ENCODE results near the gene HK1. TPM values are rescaled to one million over a fixed set of nuclear protein-coding genes. Genes with fewer than 3 reads are reported as not detected.
A peak's percentile ranks its signal among the peaks of the same experiment; 100 is the strongest.

The HK1 gene
- polyA plus RNA-seq, 1 donor from 2014 or later: 88.6 TPM

DNA sequence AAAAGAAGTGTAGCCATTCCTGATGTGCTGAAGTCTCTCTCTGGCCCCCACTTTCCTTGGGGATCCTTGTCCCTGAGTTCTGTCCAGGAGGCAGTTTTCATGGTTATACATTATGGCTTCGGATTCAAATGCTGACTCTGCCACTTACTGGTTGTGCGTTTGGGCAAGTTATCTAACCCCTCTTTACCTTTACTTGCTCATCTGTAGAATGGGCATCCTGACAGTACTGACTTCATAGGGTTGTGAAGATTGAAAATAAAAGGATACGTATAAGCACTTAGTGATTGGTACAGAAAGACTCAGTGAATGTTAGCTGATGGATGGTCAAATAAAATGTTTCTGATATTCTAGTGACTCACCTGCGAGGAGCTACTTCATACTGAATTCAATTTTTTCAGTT lies 73.3 kb downstream of the HK1 start:
- no peak overlapping the region for H3K4me3 Mint-ChIP-seq
- H3K4me1 Mint-ChIP-seq: peaks cover 22 to 30% (median 26%) of the 10 kb centered on the region in 3 donors
- H3K27me3 Mint-ChIP-seq: no peaks in the 10 kb centered on the region
- peak overlapping the region in 1 of 3 donors; percentile 43 for H3K27ac Mint-ChIP-seq
- H3K36me3 Mint-ChIP-seq: peaks cover 2% of the 10 kb centered on the region
- no peaks in the 10 kb centered on the region for H3K9me3 Mint-ChIP-seq

DNA sequence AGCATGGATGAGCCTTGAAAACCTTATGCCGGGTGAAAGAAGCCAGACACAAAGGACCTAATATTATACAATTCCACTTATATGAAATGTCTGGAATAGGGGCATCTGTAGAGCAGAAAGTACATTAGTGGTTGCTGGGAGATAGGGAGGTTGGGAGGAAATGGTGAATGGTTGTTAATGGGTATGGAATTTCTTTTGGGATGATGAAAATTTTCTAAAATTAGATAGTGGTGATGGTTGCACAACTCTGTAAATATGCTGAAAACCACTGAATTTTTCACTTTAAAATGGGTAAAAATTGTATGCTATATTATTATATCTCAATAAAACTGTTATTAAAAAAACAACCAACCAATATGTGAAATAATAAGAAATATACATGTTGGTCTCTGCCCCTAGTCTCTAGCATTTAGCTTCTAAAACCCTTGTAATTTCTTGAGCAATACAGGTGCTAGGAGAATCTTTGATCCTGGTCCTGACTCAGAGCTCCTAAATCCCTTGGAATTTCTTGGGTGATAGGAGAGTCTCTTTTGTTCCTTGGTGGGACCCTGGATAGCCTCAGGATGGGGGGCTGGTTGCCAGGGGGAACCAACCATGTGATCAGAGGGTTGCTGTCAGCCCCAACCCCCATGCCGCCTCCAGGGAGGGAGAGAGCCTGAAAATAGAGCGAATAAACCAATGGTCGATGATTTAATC lies 74.4 kb downstream of the HK1 start:
- Mint-ChIP-seq H3K27ac (peak overlapping the region in 1 of 3 donors; percentile 82), H3K4me1 (peaks cover 19 to 25% (median 20%) of the 10 kb centered on the region in 3 donors), H3K4me3 (no peak overlapping the region)

DNA sequence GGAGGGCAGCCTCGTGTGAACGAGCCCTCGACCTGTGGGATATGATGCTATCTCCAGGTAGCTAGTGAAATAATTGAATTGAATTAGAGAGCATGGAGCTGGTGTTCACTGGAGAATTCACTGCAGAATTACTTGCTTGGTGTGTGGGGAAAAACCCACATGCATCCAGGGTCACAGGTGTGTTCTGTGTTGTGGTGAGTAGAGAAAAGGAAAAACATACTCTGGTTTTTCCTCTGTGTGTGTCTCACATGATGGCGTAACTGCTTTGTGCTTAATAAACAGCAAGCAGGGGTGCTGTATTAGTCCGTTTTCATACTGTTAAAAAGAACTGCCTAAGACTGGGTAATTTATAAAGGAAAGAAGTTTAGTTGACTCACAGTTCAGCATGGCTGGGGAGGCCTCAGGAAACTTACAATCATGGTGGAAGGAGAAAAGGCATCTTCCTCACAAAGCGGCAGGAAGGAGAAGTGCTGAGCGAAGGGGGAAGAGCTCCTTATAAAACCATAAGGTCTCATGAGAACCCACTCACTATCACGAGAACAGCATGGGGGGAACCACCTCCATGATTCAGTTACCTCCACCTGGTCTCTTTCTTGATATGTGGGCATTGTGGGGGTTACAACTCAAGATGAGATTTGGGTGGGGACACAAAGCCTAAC lies 75.8 kb downstream of the HK1 start:
- Mint-ChIP-seq H3K27me3 (no peaks in the 10 kb centered on the region), H3K4me1 (peaks cover 17 to 18% (median 18%) of the 10 kb centered on the region in 3 donors), H3K4me3 (no peak overlapping the region), H3K36me3 (peaks cover 6% of the 10 kb centered on the region), H3K27ac (no peak overlapping the region), H3K9me3 (no peaks in the 10 kb centered on the region)

More for the DNA sequence above, 74.4 kb downstream of the HK1 start:
- H3K36me3 Mint-ChIP-seq: peaks cover 2% of the 10 kb centered on the region
- no peaks in the 10 kb centered on the region for H3K27me3 Mint-ChIP-seq
- no peaks in the 10 kb centered on the region for H3K9me3 Mint-ChIP-seq

DNA sequence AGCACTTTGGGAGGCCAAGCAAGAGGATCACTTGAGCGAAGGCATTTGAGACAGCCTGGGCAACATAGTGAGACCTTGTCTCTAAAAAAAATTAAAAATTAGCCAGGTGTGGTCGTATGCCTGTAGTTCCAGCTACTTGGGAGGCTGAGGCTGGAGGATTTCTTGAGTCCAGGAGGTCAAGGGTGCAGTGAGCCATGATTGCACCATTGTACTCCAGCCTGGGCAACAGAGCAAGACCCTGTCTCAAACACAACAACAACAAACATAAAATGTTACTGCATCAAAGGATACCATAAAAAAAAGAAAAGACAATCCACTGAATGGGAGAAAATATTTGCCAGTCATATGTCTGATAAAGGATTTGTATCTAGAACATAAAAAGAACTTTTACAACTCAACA lies 77.9 kb downstream of the HK1 start:
- Mint-ChIP-seq H3K4me1 (peaks cover 16 to 23% (median 21%) of the 10 kb centered on the region in 3 donors), H3K36me3 (peaks cover 9% of the 10 kb centered on the region), H3K27me3 (no peaks in the 10 kb centered on the region), H3K9me3 (no peaks in the 10 kb centered on the region), H3K4me3 (no peak overlapping the region), H3K27ac (peak overlapping the region in 1 of 3 donors; percentile 5)

DNA sequence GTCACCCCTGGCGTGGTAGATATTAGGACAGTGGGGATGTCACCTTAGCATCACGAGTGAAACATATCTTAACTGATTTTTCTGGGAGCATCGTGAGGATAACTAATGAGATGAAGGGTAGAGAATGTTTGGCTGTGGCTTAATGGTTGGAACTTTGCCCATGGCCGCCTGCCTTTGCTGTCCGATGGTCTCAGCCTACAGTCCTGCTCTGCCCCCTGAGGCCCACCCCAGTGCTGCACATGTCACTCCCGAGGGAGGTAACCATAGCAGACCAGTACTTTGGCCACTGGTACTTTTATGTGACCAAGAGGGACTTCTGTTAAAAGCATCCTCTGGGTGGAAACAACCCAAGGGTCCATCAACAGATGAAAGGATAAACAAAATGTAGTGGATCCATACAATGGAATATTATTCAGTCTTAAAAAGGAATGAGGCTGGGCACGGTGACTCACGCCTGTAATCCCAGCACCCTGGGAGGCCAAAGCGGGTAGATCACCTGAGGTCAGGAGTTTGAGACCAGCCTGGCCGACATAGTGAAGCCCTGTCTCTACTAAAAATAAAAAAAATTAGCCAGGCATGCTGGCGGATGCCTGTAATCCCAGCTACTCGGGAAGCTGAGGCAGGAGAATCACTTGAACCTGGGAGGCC lies 80.0 kb downstream of the HK1 start:
- peaks cover 14 to 31% (median 16%) of the 10 kb centered on the region in 3 donors for H3K4me1 Mint-ChIP-seq

DNA sequence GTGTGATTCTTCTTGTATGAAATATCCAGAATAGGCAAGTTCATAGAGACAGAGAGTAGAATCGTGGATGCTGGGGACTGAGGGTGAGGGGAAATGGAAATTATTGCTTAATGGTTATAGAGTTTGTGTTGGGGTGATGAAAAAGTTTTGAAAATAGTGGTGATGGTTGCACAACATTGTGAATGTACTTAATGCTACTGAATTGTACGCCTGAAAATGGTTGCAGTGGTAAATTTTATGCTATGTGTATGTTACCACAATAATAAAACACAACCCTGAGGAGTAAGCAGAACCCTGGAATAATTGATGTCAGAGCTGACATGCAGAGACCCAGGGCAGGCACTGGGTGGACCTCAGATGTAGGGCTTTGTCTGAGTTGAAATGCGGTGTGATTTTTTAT lies 80.9 kb downstream of the HK1 start:
- H3K4me1 Mint-ChIP-seq: peaks cover 14 to 26% (median 16%) of the 10 kb centered on the region in 3 donors
- H3K4me3 Mint-ChIP-seq: peak overlapping the region in 2 of 4 donors; percentile 5 to 50
- H3K27ac Mint-ChIP-seq: peak overlapping the region in 2 of 3 donors; percentile 2 to 74
- no peaks in the 10 kb centered on the region for H3K9me3 Mint-ChIP-seq
- no peaks in the 10 kb centered on the region for H3K27me3 Mint-ChIP-seq
- peaks cover 9% of the 10 kb centered on the region for H3K36me3 Mint-ChIP-seq

More for the DNA sequence above, 80.0 kb downstream of the HK1 start:
- Mint-ChIP-seq H3K27ac (peak overlapping the region in 2 of 3 donors; percentile 2 to 54), H3K4me3 (no peak overlapping the region), H3K9me3 (no peaks in the 10 kb centered on the region), H3K36me3 (peaks cover 9% of the 10 kb centered on the region), H3K27me3 (no peaks in the 10 kb centered on the region)

DNA sequence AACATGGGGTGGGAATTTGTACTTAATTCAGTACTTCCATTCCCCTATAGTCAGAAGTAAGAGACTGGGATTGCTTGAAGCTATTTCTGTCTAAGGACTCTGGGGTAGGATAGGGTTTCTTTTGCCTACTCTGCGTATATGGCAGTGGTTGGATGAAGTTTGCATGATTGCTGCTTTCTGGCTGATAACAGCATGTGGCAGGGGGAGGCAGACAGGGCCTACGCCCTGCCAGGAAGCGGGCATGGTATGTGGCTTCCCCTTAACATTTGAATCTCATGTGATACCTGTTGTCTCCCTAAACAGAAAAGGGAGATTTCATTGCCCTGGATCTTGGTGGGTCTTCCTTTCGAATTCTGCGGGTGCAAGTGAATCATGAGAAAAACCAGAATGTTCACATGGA lies 81.3 kb downstream of the HK1 start:
- Mint-ChIP-seq H3K4me1 (peaks cover 14 to 24% (median 16%) of the 10 kb centered on the region in 3 donors), H3K27ac (peak overlapping the region in 2 of 3 donors; percentile 49 to 74), H3K4me3 (peak overlapping the region in 1 of 4 donors; percentile 55), H3K36me3 (peaks cover 9% of the 10 kb centered on the region), H3K9me3 (no peaks in the 10 kb centered on the region), H3K27me3 (no peaks in the 10 kb centered on the region)

DNA sequence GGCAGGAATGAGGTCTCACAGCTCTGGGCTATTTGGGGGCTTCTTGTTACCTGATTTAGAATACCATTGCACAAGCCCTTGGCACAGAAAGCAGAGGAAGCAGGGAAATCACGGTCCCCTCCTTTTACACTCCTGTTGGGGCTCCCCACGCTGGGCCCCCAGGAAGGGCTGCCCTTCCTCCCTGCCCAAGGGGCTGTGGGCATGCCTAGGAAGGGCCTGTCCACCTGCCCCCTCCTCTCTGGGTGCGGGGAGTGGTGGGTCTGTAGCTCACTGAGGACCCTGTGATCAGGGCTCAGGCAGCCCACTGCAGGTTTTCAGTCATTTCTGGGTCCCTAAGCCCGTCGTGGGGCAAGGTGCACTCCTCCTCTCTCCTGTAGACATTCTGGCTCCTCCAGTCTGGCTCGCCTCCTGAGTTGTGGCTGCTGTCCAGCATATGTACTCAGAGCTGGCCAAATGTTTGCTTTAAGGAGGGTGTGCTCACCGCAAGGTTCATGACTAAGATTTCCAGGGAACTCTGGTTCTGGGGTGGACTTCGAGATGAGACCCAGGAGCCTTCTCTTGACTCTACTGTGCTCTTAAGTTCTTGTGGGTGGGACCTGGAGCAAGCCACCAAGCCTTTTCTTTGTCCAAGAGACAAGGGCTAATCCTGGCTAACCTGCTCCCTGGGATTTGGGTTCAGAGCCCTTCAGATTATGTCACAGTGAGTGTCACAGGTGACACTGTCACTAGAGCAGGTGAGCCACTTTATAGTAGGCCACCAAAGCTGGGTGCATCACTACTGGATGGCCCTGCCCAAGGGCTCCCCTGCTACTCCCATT lies 82.4 kb downstream of the HK1 start:
- Mint-ChIP-seq H3K4me3 (peak overlapping the region in 1 of 4 donors; percentile 53), H3K9me3 (no peaks in the 10 kb centered on the region), H3K27me3 (no peaks in the 10 kb centered on the region), H3K36me3 (peaks cover 15% of the 10 kb centered on the region), H3K4me1 (peaks cover 14 to 24% (median 16%) of the 10 kb centered on the region in 3 donors), H3K27ac (peak overlapping the region in 1 of 3 donors; percentile 46)

DNA sequence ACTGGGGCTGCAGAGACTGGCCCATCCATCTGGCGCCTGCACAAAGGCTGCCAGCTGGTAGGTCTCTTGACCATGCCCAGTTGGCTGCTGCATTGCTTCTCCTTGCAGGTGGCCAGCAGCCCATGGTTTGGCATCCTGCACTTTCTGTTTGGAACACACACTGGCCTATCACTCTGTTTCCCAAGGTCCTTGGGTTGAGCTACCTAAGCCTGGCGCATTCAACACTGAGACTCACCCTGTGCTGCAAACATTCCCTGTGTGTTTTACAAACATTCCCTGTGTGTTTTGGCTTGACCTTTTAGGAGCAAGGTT lies 83.0 kb downstream of the HK1 start:
- peaks cover 15% of the 10 kb centered on the region for H3K36me3 Mint-ChIP-seq
- H3K9me3 Mint-ChIP-seq: no peaks in the 10 kb centered on the region
- no peak overlapping the region for H3K4me3 Mint-ChIP-seq
- peaks cover 14 to 24% (median 16%) of the 10 kb centered on the region in 3 donors for H3K4me1 Mint-ChIP-seq
- H3K27ac Mint-ChIP-seq: peak overlapping the region in 1 of 3 donors; percentile 46
- no peaks in the 10 kb centered on the region for H3K27me3 Mint-ChIP-seq

DNA sequence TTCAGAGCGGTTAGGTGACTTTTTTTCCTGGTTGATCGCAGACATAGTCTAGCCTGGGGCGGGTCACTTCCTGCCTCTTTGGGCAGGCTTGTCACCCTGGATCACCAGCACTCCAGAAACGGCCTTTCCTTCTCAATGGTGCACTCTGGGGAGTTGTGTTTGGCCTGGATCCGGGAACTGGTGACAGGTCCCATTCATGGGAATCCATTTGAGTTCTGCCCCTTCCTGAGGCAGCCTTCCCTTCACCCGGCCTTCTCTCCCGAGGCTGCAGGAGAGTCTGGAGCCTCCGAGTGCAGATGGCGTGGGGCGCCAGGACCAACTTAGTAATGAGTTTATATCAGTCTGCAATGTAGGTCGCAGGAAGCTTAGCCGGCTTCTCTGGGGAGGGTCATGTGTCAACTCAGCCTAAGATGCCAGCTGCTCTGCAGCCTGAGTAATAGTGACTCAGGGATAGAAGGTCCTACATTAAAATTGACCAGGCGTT lies 84.2 kb downstream of the HK1 start:
- Mint-ChIP-seq H3K4me3 (no peak overlapping the region), H3K27ac (no peak overlapping the region), H3K9me3 (no peaks in the 10 kb centered on the region), H3K27me3 (no peaks in the 10 kb centered on the region), H3K4me1 (peaks cover 14 to 24% (median 16%) of the 10 kb centered on the region in 3 donors), H3K36me3 (peaks cover 16% of the 10 kb centered on the region)

DNA sequence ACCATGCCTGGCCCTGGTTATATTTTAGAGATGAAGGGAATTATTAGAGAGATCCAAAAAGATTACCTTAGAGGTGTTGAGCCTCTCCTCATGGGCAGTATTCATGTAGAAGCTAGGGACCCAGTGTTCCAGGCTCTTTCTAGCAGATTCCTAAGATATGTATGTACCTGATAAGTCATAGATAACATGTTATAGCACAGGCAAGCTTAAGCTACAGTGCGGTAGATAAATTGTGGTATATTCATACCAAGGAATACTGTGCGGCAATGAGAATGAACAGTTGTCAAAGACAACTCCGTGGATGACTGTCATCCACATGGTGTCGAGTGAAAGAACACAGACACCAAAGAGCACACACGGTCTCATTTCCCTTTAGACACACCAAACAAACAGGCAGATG lies 85.4 kb downstream of the HK1 start:
- H3K9me3 Mint-ChIP-seq: no peaks in the 10 kb centered on the region
- no peak overlapping the region for H3K4me3 Mint-ChIP-seq
- H3K27ac Mint-ChIP-seq: no peak overlapping the region
- peaks cover 13% of the 10 kb centered on the region for H3K36me3 Mint-ChIP-seq
- H3K4me1 Mint-ChIP-seq: peaks cover 10 to 18% (median 11%) of the 10 kb centered on the region in 3 donors
- H3K27me3 Mint-ChIP-seq: no peaks in the 10 kb centered on the region

DNA sequence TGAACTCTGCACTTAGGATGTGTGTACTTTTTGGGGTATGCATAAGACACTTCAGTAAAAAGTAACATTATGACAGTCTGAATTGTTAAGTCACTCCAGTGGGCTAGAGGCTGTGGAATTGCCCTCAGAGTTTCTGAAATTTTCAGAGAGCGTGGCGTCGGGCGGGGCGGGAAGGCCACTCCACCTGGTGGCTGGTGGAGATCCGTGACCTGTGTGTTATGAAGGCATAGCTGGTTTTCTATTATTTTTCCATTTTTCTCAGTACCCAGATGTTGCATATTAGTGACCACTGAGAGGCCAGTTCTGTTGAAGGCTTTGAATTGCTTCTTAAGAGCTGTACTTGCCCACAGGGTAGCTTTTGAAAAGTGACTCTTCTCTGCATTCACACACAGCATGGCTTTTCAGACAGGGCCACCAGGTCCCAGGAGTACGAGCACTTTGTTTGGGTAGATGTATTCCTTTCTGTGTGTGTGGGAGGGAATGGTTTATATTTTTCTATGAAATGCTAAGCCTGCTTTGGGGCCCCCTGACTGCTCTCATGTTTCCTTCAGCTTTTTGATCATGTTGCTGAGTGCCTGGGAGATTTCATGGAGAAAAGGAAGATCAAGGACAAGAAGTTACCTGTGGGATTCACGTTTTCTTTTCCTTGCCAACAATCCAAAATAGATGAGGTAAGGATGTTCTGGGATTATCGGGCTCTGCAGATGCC lies 86.1 kb downstream of the HK1 start:
- peaks cover 6 to 11% (median 7%) of the 10 kb centered on the region in 3 donors for H3K4me1 Mint-ChIP-seq
- no peak overlapping the region for H3K27ac Mint-ChIP-seq
- H3K27me3 Mint-ChIP-seq: no peaks in the 10 kb centered on the region
- H3K36me3 Mint-ChIP-seq: peaks cover 12% of the 10 kb centered on the region
- no peaks in the 10 kb centered on the region for H3K9me3 Mint-ChIP-seq
- no peak overlapping the region for H3K4me3 Mint-ChIP-seq

DNA sequence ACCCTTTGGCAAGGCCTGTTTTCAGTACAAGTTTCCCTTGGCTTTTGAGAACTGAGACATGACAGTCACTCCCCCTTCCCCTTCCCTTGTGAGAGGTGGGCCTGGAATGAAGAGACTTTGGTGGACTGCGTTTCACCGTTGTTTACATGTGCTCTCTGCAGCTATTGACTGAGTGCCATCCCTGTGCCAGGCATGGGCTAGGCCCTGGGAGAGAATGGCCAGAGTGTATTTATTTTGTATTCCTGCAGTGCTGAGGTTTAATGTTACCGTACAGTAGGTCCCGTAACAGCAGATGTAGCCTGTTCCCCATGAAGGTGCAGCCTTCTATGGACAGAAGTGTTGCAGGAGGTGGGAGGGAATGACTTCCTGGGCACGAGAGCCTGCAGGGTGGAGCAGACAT lies 88.4 kb downstream of the HK1 start:
- Mint-ChIP-seq H3K27ac (no peak overlapping the region), H3K36me3 (peaks cover 11% of the 10 kb centered on the region), H3K9me3 (no peaks in the 10 kb centered on the region), H3K4me1 (peaks cover 0 to 3% (median 0%) of the 10 kb centered on the region in 3 donors), H3K4me3 (no peak overlapping the region), H3K27me3 (no peaks in the 10 kb centered on the region)

DNA sequence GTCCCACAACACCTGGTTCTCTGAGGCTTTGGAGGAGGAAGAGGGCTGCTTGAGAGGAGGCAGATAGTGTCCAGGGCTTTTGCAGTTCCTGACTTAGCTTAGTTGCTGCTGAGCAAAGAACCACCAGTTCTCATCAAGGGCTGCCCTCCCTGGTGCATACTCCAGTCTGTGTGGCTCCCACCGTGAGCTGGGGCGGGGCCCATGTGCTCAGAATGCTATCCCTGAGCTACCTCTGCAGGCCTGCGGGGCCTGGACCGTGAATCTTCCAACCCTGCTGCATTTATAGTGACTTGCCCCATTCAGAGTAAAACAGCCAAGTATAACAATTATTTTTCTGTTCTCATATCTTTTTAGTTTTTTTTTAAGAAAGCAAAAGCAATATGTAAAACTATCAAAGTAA lies 89.2 kb downstream of the HK1 start:
- Mint-ChIP-seq H3K4me3 (no peak overlapping the region), H3K9me3 (no peaks in the 10 kb centered on the region), H3K27ac (no peak overlapping the region), H3K36me3 (peaks cover 11% of the 10 kb centered on the region), H3K27me3 (no peaks in the 10 kb centered on the region), H3K4me1 (peaks cover 0 to 3% (median under 1%) of the 10 kb centered on the region in 3 donors)
